Measurements from ENCODE around the gene KDM2A. TPM values are rescaled to one million over a fixed set of nuclear protein-coding genes. Genes with fewer than 3 reads are reported as not detected.
"Not testable (repeated sequence)": the region's sequence is repeated elsewhere in the genome, so short reads cannot be mapped to it uniquely, and the experiment has no call there.

Gene KDM2A
- total RNA-seq, 1 experiment from 2014 or later = 122 TPM

- no TSS peak for BruUV-seq (replicated peaks)
- H3K36me3 Mint-ChIP-seq (ENCODE audit: insufficient read depth, unreplicated experiment) = peaks cover 53% of the 10 kb centered on the region
- Histone ChIP-seq H3K4me1 (peaks cover 23% of the 10 kb centered on the region), H3K27me3 (replicated peaks; ENCODE audit: control insufficient read depth, insufficient read depth, low read length) (no peaks in the 10 kb centered on the region), H3K9me3 (no peaks in the 10 kb centered on the region), H3K4me3 (ENCODE audit: low read depth, low read length) (no peak overlapping the region), H3K36me3 (ENCODE audit: control insufficient read depth, insufficient read depth, low read length) (peaks cover 4% of the 10 kb centered on the region)
- peak overlapping the region; percentile 60 for H3K4me3 Mint-ChIP-seq (ENCODE audit: unreplicated experiment)
- CTCF ChIA-PET = no interaction called here
- intact Hi-C loops (cut with micrococcal nuclease; ENCODE audit: unreplicated experiment) = no loop called here
- H3K27me3 Mint-ChIP-seq (ENCODE audit: insufficient read depth, unreplicated experiment) = no peaks in the 10 kb centered on the region
- no peak for DNase-seq
- H3K27ac Mint-ChIP-seq (ENCODE audit: unreplicated experiment) = peak overlapping the region; percentile 63
- TF ChIP-seq, protein P1, sequence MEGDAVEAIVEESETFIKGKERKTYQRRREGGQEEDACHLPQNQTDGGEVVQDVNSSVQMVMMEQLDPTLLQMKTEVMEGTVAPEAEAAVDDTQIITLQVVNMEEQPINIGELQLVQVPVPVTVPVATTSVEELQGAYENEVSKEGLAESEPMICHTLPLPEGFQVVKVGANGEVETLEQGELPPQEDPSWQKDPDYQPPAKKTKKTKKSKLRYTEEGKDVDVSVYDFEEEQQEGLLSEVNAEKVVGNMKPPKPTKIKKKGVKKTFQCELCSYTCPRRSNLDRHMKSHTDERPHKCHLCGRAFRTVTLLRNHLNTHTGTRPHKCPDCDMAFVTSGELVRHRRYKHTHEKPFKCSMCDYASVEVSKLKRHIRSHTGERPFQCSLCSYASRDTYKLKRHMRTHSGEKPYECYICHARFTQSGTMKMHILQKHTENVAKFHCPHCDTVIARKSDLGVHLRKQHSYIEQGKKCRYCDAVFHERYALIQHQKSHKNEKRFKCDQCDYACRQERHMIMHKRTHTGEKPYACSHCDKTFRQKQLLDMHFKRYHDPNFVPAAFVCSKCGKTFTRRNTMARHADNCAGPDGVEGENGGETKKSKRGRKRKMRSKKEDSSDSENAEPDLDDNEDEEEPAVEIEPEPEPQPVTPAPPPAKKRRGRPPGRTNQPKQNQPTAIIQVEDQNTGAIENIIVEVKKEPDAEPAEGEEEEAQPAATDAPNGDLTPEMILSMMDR (IDR thresholded peaks at IDR 0.05; ENCODE audit: insufficient read depth in 1 of 2, low read depth in 1 of 2, low read length in 1 of 2, severe bottlenecking in 1 of 2, unreplicated experiment in 1 of 2) = no peak
- H3K4me1 Mint-ChIP-seq (ENCODE audit: low read depth, unreplicated experiment) = peaks cover 20% of the 10 kb centered on the region
- H3K9me3 Mint-ChIP-seq (ENCODE audit: unreplicated experiment) = no peaks in the 10 kb centered on the region
- POLR2A ChIA-PET = no interaction called here
Measured at GRCh38 chr11:67260406-67260805, 141.3 kb downstream of the KDM2A start.

- H3K9me3 Mint-ChIP-seq (ENCODE audit: unreplicated experiment); BruUV-seq (replicated peaks); H3K36me3 ChIP-seq (ENCODE audit: control insufficient read depth, insufficient read depth, low read length); H3K9me3 ChIP-seq; H3K27me3 ChIP-seq (replicated peaks; ENCODE audit: control insufficient read depth, insufficient read depth, low read length); intact Hi-C loops (cut with micrococcal nuclease; ENCODE audit: unreplicated experiment); H3K27me3 Mint-ChIP-seq (ENCODE audit: insufficient read depth, unreplicated experiment): not testable (repeated sequence)
- Histone ChIP-seq H3K4me1 (peaks cover 27% of the 10 kb centered on the region), H3K4me3 (ENCODE audit: low read depth, low read length) (peak overlapping the region; percentile 10)
- ChIA-PET CTCF (interaction anchor here (0.6 to 2.9 kb wide), 15 partner anchors 8 to 1287 kb away, joined by 3 to 44 read pairs (median 4); partner anchors contain the start of gene ANKRD13D), POLR2A (interaction anchor here (0.7 to 1.6 kb wide), 2 partner anchors 21 to 42 kb away, joined by 3 to 12 read pairs; partner anchors contain the start of gene SSH3)
- Mint-ChIP-seq H3K36me3 (ENCODE audit: insufficient read depth, unreplicated experiment) (peaks cover 53% of the 10 kb centered on the region), H3K4me1 (ENCODE audit: low read depth, unreplicated experiment) (peaks cover 20% of the 10 kb centered on the region), H3K4me3 (ENCODE audit: unreplicated experiment) (peak overlapping the region; percentile 60), H3K27ac (ENCODE audit: unreplicated experiment) (peak overlapping the region; percentile 63)
- DNase-seq = peak; percentile 70 to 76
Measured at GRCh38 chr11:67260885-67261639, 142.0 kb downstream of the KDM2A start.

DNA sequence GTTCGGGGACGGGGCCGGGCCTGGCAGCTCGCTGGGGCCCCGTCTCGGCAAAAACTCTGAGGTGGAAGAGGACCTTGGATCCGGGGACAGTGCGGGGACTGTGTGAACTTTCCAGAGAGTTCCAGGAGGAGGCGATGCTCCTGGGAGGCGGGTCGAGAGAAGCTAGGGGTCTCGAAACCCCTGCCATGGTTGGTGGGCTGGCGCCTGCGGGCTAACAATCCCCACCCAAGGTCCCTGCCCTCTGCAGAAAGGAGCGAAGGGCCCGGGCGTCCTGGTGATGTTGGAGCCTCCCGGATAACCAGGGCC is 142.5 kb downstream of the KDM2A start:
- intact Hi-C loops (cut with micrococcal nuclease; ENCODE audit: unreplicated experiment) = no loop called here
- Histone ChIP-seq H3K27me3 (replicated peaks; ENCODE audit: control insufficient read depth, insufficient read depth, low read length) (no peaks in the 10 kb centered on the region), H3K4me3 (ENCODE audit: low read depth, low read length) (no peak overlapping the region), H3K9me3 (no peaks in the 10 kb centered on the region), H3K36me3 (ENCODE audit: control insufficient read depth, insufficient read depth, low read length) (no peaks in the 10 kb centered on the region), H3K4me1 (peaks cover 28% of the 10 kb centered on the region)
- Mint-ChIP-seq H3K4me3 (ENCODE audit: unreplicated experiment) (peak overlapping the region; percentile 60), H3K9me3 (ENCODE audit: unreplicated experiment) (no peaks in the 10 kb centered on the region), H3K36me3 (ENCODE audit: insufficient read depth, unreplicated experiment) (peaks cover 48% of the 10 kb centered on the region), H3K4me1 (ENCODE audit: low read depth, unreplicated experiment) (peaks cover 20% of the 10 kb centered on the region), H3K27ac (ENCODE audit: unreplicated experiment) (peak overlapping the region; percentile 4), H3K27me3 (ENCODE audit: insufficient read depth, unreplicated experiment) (no peaks in the 10 kb centered on the region)
- no peak for DNase-seq
- ChIA-PET CTCF (interaction anchor here (0.6 to 2.9 kb wide), 20 partner anchors 8 to 1287 kb away, joined by 3 to 44 read pairs (median 4); partner anchors contain the start of genes ANKRD13D, POLD4 and SSH3), POLR2A (interaction anchor here (0.6 to 1.6 kb wide), 4 partner anchors 22 to 207 kb away, joined by 3 to 12 read pairs (median 3); partner anchors contain the start of gene SSH3)
- TF ChIP-seq, protein P1 (IDR thresholded peaks at IDR 0.05; ENCODE audit: insufficient read depth in 1 of 2, low read depth in 1 of 2, low read length in 1 of 2, severe bottlenecking in 1 of 2, unreplicated experiment in 1 of 2) = peak in 1 of 2 experiments; percentile 4
- no TSS peak for BruUV-seq (replicated peaks)
